Hepatocyte (in vitro differentiated cells): ENCODE measurements around the gene BRD3OS.

Experiments used
- CTCF ChIP-seq: fragments of 200-600 bp; sonication (generic); IDR thresholded peaks from 2 replicates; pipeline ENCODE4 v1.5.1; 2016; ENCODE audit warnings: antibody characterized with exemption, mild to moderate bottlenecking; ENCODE audit not compliant: poor library complexity
- EZH2 ChIP-seq: fragments of 200-600 bp; sonication (generic); IDR thresholded peaks from 2 replicates; pipeline ENCODE4 v1.6.1; 2016; ENCODE audit warnings: antibody characterized with exemption, mild to moderate bottlenecking, borderline replicate concordance

GRCh38 chr9:134054891-134055811 is 29.9 kb downstream of the BRD3OS start:
- TF ChIP-seq CTCF (no peak), EZH2 (no peak)
